ENCODE results near the gene ACP6. TPM values are rescaled to one million over a fixed set of nuclear protein-coding genes. Genes with fewer than 3 reads are reported as not detected.

The ACP6 gene
- total and polyA plus RNA-seq, 2 of the 13 experiments (the other 11 are each of a cell fraction or from before 2014, with no cell fraction given) = 18.1 to 33.7 TPM

GRCh38 chr1:147640553-147641165 is 29.7 kb downstream of the ACP6 start:
- Histone ChIP-seq H3K4me2 (ENCODE audit: low read depth, low read length) (no peak overlapping the region), H3K27ac (ENCODE audit: extremely low read length, insufficient read depth, low read length) (no peak overlapping the region), H3K4me1 (ENCODE audit: insufficient read depth, low read length) (peaks cover 40% of the 10 kb centered on the region), H3K9ac (ENCODE audit: insufficient read depth, low read depth, low read length) (no peak overlapping the region), H3K27me3 (ENCODE audit: control insufficient read depth in 1 of 2, insufficient read depth in 2 of 2, low read length in 2 of 2) (no peaks in the 10 kb centered on the region), H2AFZ (ENCODE audit: low read length) (no peak overlapping the region), H3K79me2 (ENCODE audit: insufficient read depth, low read length) (no peaks in the 10 kb centered on the region), H3K9me3 (ENCODE audit: low read length) (no peaks in the 10 kb centered on the region), H3K36me3 (replicated peaks in 1 of 2; ENCODE audit: control insufficient read depth in 1 of 2, insufficient read depth in 2 of 2, low read length in 2 of 2) (peaks cover 0 to 8% of the 10 kb centered on the region in 2 experiments; a peak in 3 of 5 replicates), H4K20me1 (ENCODE audit: insufficient read depth, low read length) (no peaks in the 10 kb centered on the region), H3K4me3 (replicated peaks in 1 of 3; ENCODE audit: insufficient read depth in 1 of 3, low read depth in 2 of 3, low read length in 3 of 3) (no peak overlapping the region)
- 28% methylated on average over 7 of the region's 9 CpGs for WGBS (ENCODE audit: low lambda C conversion rate)
- ATAC-seq = peak; percentile 96
- POLR2A ChIA-PET = interaction anchor here (0.6 kb wide), 1 partner anchor 35 kb away, joined by 3 read pairs; no protein-coding TSS in a partner anchor
- no TSS peak for BruUV-seq (replicated peaks)
- intact Hi-C loops (cut with micrococcal nuclease; ENCODE audit: unreplicated experiment) (loop anchor here (1.0 to 2.0 kb wide), 3 partner anchors 40 to 252 kb away; no protein-coding TSS in a partner anchor), in situ Hi-C loops (cut with HindIII; ENCODE audit: extremely low pct_ligation_motif_present, low pct_unique_long_range_greater_than_20kb) (no loop called here)
- CTCF ChIA-PET (ENCODE audit: low intra/inter-chr PET ratio, low total read pairs) = interaction anchor here (0.7 to 2.6 kb wide), 7 partner anchors 13 to 252 kb away, joined by 3 to 28 read pairs (median 6); no protein-coding TSS in a partner anchor
- FAIRE-seq = peak; percentile 74
- peak; percentile 65 for DNase-seq (ENCODE audit: low spot score)
- TF ChIP-seq MYC (CRISPR knock-in tag; IDR thresholded peaks at IDR 0.05; ENCODE audit: borderline replicate concordance) (0 out of 2 replicates have a peak, but pooled peaks have one; percentile 18), TBX3 (IDR thresholded peaks at IDR 0.05; ENCODE audit: borderline replicate concordance) (no peak), NFYC (CRISPR knock-in tag; IDR thresholded peaks at IDR 0.05) (no peak), HINFP (CRISPR knock-in tag; IDR thresholded peaks at IDR 0.05; ENCODE audit: low read depth) (no peak), IRF1 (CRISPR knock-in tag; IDR thresholded peaks at IDR 0.05; ENCODE audit: low read depth) (no peak), CTCF (CRISPR knock-in tag; IDR thresholded peaks at IDR 0.05) (peak; percentile 87), YEATS4 (CRISPR knock-in tag; IDR thresholded peaks at IDR 0.05; ENCODE audit: borderline replicate concordance) (no peak), MED13 (CRISPR knock-in tag; IDR thresholded peaks at IDR 0.05) (no peak), ZNF597 (CRISPR knock-in tag; IDR thresholded peaks at IDR 0.05) (no peak), ZNF468 (CRISPR knock-in tag; IDR thresholded peaks at IDR 0.05) (no peak), SALL1 (CRISPR knock-in tag; IDR thresholded peaks at IDR 0.05) (peak; percentile 34; the same call in 1 of the 2 replicates), ZBTB44 (CRISPR knock-in tag; IDR thresholded peaks at IDR 0.05) (no peak), ZNF138 (CRISPR knock-in tag; IDR thresholded peaks at IDR 0.05; ENCODE audit: low read depth) (no peak)
